ENCODE data around the gene SHOX. TPM values are rescaled to one million over a fixed set of nuclear protein-coding genes. Genes with fewer than 3 reads are reported as not detected.

The SHOX gene
- total RNA-seq, 1 experiment from 2014 or later = not detected

- DNase-seq (ENCODE audit: low read depth, low spot score) (no peak), ATAC-seq (no peak)
- no peaks in the 10 kb centered on the region for H3K36me3 ChIP-seq (ENCODE audit: control insufficient read depth in 1 of 2, insufficient read depth in 2 of 2, low read length in 2 of 2)
- H3K4me3 ChIP-seq (replicated peaks in 1 of 2; ENCODE audit: low read depth in 1 of 2, low read length in 2 of 2) = no peak overlapping the region
- no peaks in the 10 kb centered on the region for H3K4me1 ChIP-seq (ENCODE audit: control insufficient read depth in 1 of 2, insufficient read depth in 2 of 2, low read length in 2 of 2)
- H3K9me2 ChIP-seq (ENCODE audit: insufficient read depth) = no peaks in the 10 kb centered on the region
- TF ChIP-seq ELF1 (IDR thresholded peaks at IDR 0.05; ENCODE audit: borderline replicate concordance, low read depth) = no peak
- no peak for TF ChIP-seq FOSL1 (IDR thresholded peaks at IDR 0.05; ENCODE audit: low read depth)
- no peak for TF ChIP-seq TCF7L2 (IDR thresholded peaks at IDR 0.05; ENCODE audit: borderline replicate concordance, extremely low read depth, insufficient read depth, insufficient read length)
- no peak for TF ChIP-seq EZH2 (IDR thresholded peaks at IDR 0.05)
- no peak for TF ChIP-seq RAD21 (IDR thresholded peaks at IDR 0.05; ENCODE audit: low read depth)
- TF ChIP-seq EGR1 (IDR thresholded peaks at IDR 0.05; ENCODE audit: low read depth) = no peak
- no peak for TF ChIP-seq POLR2A (IDR thresholded peaks at IDR 0.05; ENCODE audit: borderline replicate concordance, extremely low read depth, insufficient read depth, insufficient read length)
- no peak for TF ChIP-seq CTCF (IDR thresholded peaks at IDR 0.05 in 2 of 3, conservative IDR thresholded peaks at IDR 0.05 in 1 of 3; ENCODE audit: borderline replicate concordance in 1 of 3, insufficient read depth in 1 of 3, low read depth in 2 of 3, low read length in 2 of 3)
- TF ChIP-seq SIN3A (IDR thresholded peaks at IDR 0.05; ENCODE audit: low read depth) = no peak
- TF ChIP-seq ZBTB33 (IDR thresholded peaks at IDR 0.05; ENCODE audit: extremely low read depth, insufficient replicate concordance, low read length) = no peak
- TF ChIP-seq CBX3 (IDR thresholded peaks at IDR 0.05; ENCODE audit: low read depth) = no peak
- no peak for TF ChIP-seq EZH2phosphoT487 (IDR thresholded peaks at IDR 0.05; ENCODE audit: borderline replicate concordance)
- no peak for TF ChIP-seq ZFX (IDR thresholded peaks at IDR 0.05)
- no peak for TF ChIP-seq JUND (IDR thresholded peaks at IDR 0.05)
- TF ChIP-seq SRF (IDR thresholded peaks at IDR 0.05; ENCODE audit: low read depth) = no peak
- no peak for TF ChIP-seq SP1 (IDR thresholded peaks at IDR 0.05; ENCODE audit: low read depth)
- no peak for TF ChIP-seq REST (IDR thresholded peaks at IDR 0.05; ENCODE audit: low read depth)
- TF ChIP-seq CEBPB (IDR thresholded peaks at IDR 0.05; ENCODE audit: low read depth) = no peak
- H2AFZ ChIP-seq (ENCODE audit: low read depth, low read length, poor library complexity, severe bottlenecking) = no peak overlapping the region
- H3K27me3 ChIP-seq (ENCODE audit: insufficient read depth, low read length) = no peaks in the 10 kb centered on the region
- BruUV-seq (replicated peaks) = no TSS peak
- intact Hi-C loops (cut with micrococcal nuclease) = no loop called here
- CTCF ChIA-PET = no interaction called here
- RAD21 ChIA-PET (ENCODE audit: low non-redundant PET in 1 of 2, low total read pairs in 2 of 2, uncharacterized antibody in 2 of 2, unreplicated experiment in 2 of 2) = no interaction called here
- H3K27ac ChIP-seq (ENCODE audit: low read depth, low read length) = no peak overlapping the region
- no peaks in the 10 kb centered on the region for H3K79me2 ChIP-seq (ENCODE audit: insufficient read depth, low read length)
- POLR2A ChIA-PET = no interaction called here
- no peaks in the 10 kb centered on the region for H4K20me1 ChIP-seq (ENCODE audit: insufficient read depth)
- no peak overlapping the region for H3K9ac ChIP-seq (ENCODE audit: low read length)
- H3K9me3 ChIP-seq (ENCODE audit: control insufficient read depth in 1 of 2, insufficient read depth in 1 of 2, low read depth in 1 of 2, low read length in 2 of 2) = no peaks in the 10 kb centered on the region
- no peak overlapping the region for H3K4me2 ChIP-seq (ENCODE audit: low read length)
These were observed 19.7 kb downstream of the SHOX start for GRCh38 chrX:650324-650723.
